CD4-positive, alpha-beta T cell treated with Interleukin-6 for 4 hours (primary cell): ENCODE results near the gene SETSIP.
A peak's percentile ranks its signal among the peaks of the same experiment; 100 is the strongest.
"Not testable (repeated sequence)": the region's sequence is repeated elsewhere in the genome, so short reads cannot be mapped to it uniquely, and the experiment has no call there.

Source experiments
- DNase-seq: peaks from one replicate; pipeline ENCODE4 v3.0.0-alpha.2; 2020; ENCODE audit warnings: mixed read lengths

The SETSIP gene

GRCh38 chr1:92075311-92075710 lies at the start of gene SETSIP:
SETSIP (minus strand) TSS chr1:92075411; CDS start chr1:92075411, 0 bp downstream.
- no peak for DNase-seq

GRCh38 chr1:92123868-92124267 lies 48.7 kb upstream of the SETSIP start:
- DNase-seq: no peak

- no peak for DNase-seq
Observed at GRCh38 chr1:92118826-92119225, 43.6 kb upstream of the SETSIP start.

- DNase-seq: no peak
Observed at GRCh38 chr1:92117526-92117925, 42.3 kb upstream of the SETSIP start.

GRCh38 chr1:92108631-92109030 lies 33.4 kb upstream of the SETSIP start:
- no peak for DNase-seq

GRCh38 chr1:92105546-92106081 lies 30.4 kb upstream of the SETSIP start:
- no peak for DNase-seq

- no peak for DNase-seq
Observed at GRCh38 chr1:92096317-92096716, 21.1 kb upstream of the SETSIP start.

GRCh38 chr1:92095874-92096273 lies 20.7 kb upstream of the SETSIP start:
- no peak for DNase-seq

GRCh38 chr1:92094595-92094994 lies 19.4 kb upstream of the SETSIP start:
- DNase-seq: no peak

GRCh38 chr1:92094090-92094489 lies 18.9 kb upstream of the SETSIP start:
- no peak for DNase-seq

- DNase-seq: no peak
Observed at GRCh38 chr1:92091625-92092024, 16.4 kb upstream of the SETSIP start.

- no peak for DNase-seq
Observed at GRCh38 chr1:92087542-92087941, 12.3 kb upstream of the SETSIP start.

- DNase-seq: no peak
Observed at GRCh38 chr1:92085727-92086126, 10.5 kb upstream of the SETSIP start.

GRCh38 chr1:92084651-92085050 lies 9.4 kb upstream of the SETSIP start:
- DNase-seq: no peak

GRCh38 chr1:92081031-92081430 lies 5.8 kb upstream of the SETSIP start:
- DNase-seq: no peak

GRCh38 chr1:92080128-92080985 lies 5.1 kb upstream of the SETSIP start, which contains the start of gene BTBD8:
BTBD8 (plus strand) TSS chr1:92080345; CDS start chr1:92080572, 227 bp downstream.
- peak; percentile 92 for DNase-seq

- no peak for DNase-seq
Observed at GRCh38 chr1:92079441-92079840, 4.2 kb upstream of the SETSIP start.

- not testable (repeated sequence) for DNase-seq
Observed at GRCh38 chr1:92078077-92078476, 2.9 kb upstream of the SETSIP start.

- DNase-seq: no peak
Observed at GRCh38 chr1:92076363-92076762, 1.2 kb upstream of the SETSIP start.

GRCh38 chr1:92074446-92074845 lies 765 bp downstream of the SETSIP start:
- DNase-seq: not testable (repeated sequence)

- no peak for DNase-seq
Observed at GRCh38 chr1:92070892-92071291, 4.3 kb downstream of the SETSIP start.

GRCh38 chr1:92066321-92066720 lies 8.9 kb downstream of the SETSIP start:
- DNase-seq: no peak

GRCh38 chr1:92065042-92065441 lies 10.2 kb downstream of the SETSIP start:
- DNase-seq: no peak

- no peak for DNase-seq
Observed at GRCh38 chr1:92051948-92052347, 23.3 kb downstream of the SETSIP start.
